ENCODE data around the gene ATP4B. TPM values are rescaled to one million over a fixed set of nuclear protein-coding genes. Genes with fewer than 3 reads are reported as not detected.

The ATP4B gene
- polyA plus RNA-seq, 3 donors, result 0.29 to 0.69 (median 0.40) TPM

DNA sequence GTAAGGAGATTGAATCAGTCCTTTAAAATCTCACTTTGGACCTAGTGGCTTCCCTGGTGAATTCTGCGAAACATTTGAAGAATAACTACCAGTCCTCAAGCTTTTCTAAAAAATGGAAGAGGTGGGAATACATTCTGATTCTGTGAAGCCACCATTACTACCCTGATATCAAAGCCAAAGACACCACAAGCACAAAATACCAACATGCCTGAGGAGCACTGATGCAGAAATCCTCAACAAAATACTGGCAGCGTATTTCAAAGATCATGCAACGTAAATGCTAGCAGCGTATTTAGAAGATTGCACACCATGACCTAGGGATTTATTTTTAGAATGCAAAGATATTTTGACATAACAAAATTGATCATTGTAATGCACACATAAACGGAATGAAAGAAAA, 14.4 kb downstream of the ATP4B start:
- DNase-seq (ENCODE audit: low read depth in 3 of 3, low spot score in 2 of 3), result peak in 1 of 3 donors; percentile 32

DNA sequence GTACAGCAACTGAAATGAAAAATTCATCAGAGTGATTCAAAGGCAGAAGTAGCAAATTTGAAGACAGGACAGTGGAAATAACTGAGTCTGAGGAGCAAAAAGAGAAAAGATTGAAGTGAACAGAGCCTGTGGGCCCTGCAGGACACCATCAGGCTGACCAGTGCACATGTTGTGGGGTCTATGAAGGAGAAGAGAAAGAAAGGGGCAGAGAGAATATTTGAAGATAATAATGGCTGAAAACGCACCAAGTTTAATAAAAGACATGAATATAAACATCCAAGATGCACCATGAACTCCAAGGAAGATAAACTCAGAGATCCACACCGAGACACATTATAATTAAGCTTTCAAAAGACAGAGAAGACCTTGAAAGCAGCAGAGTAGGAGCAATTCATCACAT, 15.4 kb downstream of the ATP4B start:
- no peak for DNase-seq (ENCODE audit: low read depth in 3 of 3, low spot score in 2 of 3)

DNA sequence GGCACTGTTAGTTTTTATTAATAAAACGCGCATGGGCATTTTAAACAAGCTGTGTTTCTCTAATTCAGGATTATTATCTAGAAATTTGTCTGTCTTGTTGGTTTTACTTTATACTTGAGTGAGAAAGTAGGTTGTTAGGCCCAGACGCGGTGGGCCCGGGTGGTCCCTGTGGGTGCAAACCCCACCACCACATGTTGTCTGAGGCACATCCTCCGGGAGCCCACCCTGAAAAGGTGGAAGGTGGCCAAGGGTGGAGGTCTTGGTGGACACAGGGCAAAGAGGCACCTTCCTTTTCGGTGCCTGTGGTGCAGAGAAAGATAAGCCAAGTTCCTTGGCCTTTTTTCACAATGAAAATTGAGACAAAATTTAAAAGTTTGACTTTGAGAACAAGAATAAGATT, 16.6 kb downstream of the ATP4B start:
- DNase-seq (ENCODE audit: low read depth in 3 of 3, low spot score in 2 of 3), result no peak

DNA sequence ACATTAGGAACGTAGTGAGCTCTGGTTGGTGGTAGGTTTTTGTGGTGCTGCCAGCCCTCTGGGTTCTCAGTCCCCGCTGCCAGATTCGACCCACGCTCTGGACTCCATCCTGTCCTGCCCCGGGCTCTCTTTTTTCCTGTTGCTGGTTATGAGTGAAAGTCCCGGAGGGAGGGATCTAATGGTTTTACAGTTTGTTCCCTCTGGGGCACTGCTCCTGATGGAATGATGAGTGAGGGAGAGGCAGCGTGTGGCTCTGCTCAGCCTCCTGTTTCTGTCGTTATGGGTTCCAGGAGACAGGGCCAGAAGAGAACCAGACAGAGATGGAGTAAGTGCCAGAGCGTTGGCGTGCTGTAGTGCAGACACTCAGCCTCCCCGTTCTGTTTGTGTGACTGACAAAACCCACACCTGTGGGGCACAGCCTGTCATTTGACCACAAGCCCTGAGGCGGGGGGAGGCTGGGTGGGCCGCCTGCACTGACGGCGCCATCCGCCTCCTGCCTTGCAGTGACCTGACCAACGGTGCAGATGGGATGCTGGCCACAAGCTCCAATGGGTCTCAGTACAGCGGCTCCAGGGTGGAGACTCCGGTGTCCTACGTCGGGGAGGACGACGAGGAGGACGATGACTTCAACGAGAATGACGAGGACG, 18.3 kb downstream of the ATP4B start:
- no peak for DNase-seq (ENCODE audit: low read depth in 3 of 3, low spot score in 2 of 3)

DNA sequence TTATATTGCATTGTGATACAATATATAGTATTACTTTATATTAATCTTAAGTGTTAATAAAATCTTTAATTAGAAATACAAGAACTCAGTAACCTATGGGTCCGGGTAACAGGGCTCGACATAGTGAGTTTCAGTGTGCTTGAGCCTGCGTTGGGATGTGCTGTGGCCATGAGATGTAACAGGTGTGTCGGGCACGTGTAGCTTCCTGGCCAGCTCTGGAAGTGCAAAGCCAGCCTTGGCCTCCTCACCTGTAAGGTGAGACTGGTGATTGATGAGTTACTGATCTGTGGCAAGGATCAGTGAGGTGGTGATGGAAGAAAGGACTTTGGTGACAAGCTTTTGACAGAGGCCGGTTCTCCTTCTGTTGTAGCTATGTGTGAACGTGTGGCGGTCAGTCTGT, 19.2 kb downstream of the ATP4B start:
- no peak for DNase-seq (ENCODE audit: low read depth in 3 of 3, low spot score in 2 of 3)

DNA sequence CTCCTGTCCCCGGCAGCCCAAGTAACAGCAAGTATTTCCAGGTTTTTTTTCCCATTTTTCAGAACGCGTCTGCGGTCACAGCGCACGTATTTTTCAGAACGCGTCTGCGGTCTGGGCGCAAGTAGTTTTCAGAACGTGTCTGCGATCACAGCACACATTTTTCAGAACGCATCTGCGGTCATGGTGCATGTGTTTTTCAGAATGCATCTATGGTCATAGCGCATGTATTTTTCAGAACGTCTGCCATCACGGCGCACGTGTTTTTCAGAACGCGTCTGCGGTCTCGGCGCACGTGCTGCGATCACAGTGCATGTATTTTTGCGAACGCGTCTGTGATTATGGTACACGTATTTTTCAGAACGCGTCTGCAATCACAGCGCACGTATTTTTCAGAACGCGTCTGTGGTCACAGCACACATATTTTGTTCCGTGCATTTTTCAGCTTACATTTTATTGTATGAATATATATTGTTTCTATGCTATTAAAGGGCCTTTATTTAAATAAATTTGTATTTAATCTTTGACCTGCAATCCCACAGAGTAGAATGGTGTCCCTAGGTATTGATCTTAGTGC, 19.7 kb downstream of the ATP4B start:
- DNase-seq (ENCODE audit: low read depth in 3 of 3, low spot score in 2 of 3), result no peak

DNA sequence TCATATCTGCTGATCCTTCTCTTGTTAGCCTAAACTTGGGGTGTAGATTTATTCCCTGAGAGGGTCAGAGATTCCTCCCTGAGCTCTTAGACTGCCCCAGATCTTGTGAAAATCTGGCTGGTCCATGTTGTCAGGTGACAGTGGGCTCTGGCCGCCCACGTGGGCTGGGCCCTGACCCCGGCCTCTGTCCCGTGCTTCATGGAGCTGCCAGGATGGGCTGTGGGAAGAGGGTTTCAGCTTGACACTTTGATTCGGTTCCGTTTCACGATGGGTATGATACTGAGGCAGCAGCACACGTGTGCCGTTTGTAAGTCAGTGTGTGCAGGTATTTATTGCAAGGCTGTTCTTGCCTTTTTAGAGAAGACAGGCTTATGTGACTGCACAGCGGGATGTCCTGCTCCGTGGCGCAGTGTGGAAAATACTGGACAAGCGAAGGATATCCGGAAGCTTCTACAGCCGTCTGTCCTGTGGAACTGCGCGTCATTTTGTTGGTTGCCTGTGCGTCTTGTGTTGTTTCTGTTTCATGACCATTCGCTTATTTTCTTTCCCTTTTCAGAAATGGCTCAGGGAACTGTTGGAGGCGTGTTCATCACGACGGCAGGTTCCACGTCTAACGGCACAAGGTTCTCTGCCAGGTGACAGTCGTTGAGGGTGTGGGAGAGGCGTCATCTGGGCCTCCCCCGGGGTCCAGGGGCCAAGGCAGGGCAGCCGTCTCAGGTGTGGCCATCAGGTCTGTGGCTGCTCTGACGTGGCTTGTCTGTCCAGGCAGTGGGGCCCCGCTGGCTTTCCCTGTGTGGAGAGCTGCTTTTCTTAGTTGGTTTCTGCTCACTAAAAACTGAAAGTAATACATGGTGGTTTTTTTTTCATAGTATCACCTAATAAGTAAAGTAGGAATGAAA, 20.5 kb downstream of the ATP4B start:
- no peak for DNase-seq (ENCODE audit: low read depth in 3 of 3, low spot score in 2 of 3)

DNA sequence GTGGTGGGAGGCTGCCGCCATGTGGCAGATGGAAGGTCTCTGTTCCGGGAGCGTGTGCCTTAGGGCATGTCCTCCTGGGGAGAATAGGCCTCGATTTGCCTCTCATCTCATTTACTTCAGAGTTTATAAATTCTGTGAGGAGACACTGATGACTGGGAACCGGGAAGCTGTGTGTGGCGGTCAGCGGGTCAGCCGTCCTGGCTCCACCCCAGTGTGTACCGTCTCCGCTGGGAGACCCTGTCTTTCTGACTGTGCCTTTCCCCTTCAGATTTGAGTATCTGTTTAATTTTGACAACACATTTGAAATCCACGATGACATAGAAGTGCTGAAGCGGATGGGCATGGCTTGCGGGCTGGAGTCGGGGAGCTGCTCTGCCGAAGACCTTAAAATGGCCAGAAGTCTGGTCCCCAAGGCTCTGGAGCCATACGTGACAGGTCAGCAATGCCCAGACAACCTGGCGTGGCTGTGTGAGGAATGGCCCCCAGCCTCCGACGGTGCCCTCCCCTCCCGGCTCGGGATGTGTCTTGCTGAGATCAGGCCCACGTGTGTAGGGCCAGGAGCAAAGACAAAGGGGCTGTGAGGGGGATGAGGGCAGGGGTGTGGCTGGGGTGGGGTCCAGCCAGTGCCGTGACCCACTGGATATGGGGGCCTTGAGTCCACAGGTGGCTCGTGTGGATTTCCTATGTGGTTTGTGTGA, 21.6 kb downstream of the ATP4B start:
- DNase-seq (ENCODE audit: low read depth in 3 of 3, low spot score in 2 of 3), result no peak

DNA sequence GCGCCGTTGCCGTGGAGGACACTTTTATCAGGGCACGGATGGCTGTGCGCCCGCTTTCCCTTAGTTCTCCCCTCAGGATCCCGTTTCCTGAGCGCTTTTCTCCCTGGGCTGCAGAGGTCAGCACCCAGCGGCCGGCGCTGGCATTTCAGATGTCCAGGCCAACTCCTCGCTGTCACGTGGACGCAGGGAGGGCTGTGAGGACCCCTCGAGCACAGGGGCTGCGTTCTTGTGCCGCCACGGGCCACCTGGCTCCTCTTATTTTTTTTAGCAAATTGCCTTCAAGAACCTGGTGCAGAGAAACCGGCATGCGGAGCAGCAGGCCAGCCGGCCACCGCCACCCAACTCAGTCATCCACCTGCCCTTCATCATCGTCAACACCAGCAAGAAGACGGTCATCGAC, 22.3 kb downstream of the ATP4B start:
- DNase-seq (ENCODE audit: low read depth in 3 of 3, low spot score in 2 of 3), result no peak

DNA sequence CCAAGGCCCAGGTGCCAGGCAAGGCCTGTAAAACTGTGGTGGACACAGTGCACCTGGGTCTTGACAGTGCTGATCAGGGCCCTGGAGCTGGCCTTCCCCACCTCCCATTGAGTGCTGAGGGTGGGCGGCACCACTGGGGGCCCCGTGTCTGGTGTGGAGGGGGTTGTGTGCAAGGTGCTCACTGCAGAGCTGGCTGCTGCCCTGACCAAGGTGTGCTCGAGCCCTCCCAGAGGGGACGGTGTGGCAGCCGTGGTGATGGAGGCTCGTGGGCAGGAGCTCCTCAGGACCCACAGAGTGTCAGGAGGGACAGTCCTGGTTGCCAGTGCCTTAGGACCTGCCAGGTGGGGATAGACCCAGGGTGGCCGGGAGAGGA, 23.0 kb downstream of the ATP4B start:
- DNase-seq (ENCODE audit: low read depth in 3 of 3, low spot score in 2 of 3), result no peak

DNA sequence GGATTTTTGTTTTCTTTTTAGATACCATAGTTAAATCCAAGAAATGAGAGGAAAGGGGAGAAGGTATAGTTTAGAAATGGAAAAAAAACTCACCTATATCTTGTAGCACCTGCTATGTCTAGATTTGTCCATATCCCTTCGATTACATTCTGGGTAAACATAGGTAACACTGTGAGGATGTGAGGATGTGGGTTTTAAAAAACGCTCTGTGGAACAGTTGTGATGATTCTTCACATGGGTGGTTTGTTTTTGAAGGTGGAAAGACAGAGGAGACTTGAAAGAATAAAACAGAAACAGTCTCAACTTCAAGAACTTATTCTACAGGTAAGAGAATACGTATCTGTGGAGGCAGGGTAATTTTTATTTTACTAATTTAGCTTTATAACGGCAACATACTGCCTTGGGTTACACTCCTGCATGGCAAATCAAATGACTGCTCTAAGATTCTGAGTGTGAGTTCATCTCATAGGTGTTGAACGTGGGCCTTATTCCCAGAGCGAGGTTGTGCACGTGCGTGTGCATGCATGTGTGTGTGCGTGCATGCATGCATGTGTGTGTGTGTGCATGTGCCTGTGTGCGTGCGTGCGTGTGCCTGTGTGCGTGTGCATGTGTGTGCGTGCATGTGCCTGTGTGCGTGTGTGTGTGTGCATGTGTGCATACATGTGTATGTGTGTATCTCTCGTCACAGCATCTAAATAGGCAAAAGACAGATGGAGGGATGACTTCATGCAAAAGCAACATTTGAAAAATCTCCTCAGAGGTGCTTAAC, 23.5 kb downstream of the ATP4B start:
- DNase-seq (ENCODE audit: low read depth in 3 of 3, low spot score in 2 of 3), result no peak

DNA sequence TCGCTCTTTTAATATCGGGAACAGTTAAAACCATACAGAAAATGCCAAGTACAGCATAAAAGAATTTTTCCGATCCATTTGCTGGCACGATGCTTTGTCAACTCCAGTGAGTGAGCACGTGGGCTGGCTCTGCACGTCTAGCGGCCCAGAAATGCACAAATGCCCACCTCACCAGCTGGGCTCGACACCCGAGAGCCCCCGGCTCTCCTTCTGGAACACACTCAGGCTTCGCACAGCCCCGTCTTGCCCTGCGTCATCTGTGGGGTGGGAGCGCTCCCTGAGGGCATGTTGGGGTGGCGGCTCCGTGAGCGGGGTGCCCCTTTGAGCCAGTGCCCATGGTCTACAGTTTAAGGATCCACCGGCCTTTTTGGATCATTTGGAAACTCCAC, 24.5 kb downstream of the ATP4B start:
- DNase-seq (ENCODE audit: low read depth in 3 of 3, low spot score in 2 of 3), result no peak

DNA sequence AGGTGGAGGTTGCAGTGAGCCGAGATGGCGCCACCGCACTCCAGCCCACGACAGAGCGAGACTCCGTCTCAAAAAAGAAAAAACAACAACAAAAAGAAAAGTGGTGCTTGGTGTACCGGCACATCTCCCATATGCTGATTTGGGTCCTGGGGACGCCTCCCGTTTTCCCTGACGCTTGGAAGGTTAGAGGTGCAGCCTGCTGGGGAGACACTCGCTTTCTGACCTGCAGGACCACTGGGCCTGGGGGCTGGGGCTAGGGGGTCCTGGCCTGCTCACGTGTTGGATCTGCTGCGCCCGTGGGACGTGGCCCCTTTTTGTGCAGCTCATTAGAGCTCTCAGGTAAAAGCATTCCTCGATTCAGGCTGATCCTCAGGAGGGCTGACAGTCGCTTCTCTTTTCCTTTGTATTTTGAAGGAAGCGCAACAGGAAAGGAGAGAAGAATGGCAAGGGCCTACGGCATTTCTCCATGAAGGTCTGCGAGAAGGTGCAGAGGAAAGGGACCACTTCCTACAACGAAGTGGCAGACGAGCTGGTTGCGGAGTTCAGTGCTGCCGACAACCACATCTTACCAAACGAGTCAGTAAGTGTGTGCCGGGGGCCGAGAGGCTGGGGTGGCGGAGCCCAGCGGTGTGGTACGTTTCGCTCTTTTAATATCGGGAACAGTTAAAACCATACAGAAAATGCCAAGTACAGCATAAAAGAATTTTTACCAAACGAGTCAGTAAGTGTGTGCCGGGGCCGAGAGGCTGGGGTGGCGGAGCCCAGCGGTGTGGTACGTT, 25.1 kb downstream of the ATP4B start:
- no peak for DNase-seq (ENCODE audit: low read depth in 3 of 3, low spot score in 2 of 3)

DNA sequence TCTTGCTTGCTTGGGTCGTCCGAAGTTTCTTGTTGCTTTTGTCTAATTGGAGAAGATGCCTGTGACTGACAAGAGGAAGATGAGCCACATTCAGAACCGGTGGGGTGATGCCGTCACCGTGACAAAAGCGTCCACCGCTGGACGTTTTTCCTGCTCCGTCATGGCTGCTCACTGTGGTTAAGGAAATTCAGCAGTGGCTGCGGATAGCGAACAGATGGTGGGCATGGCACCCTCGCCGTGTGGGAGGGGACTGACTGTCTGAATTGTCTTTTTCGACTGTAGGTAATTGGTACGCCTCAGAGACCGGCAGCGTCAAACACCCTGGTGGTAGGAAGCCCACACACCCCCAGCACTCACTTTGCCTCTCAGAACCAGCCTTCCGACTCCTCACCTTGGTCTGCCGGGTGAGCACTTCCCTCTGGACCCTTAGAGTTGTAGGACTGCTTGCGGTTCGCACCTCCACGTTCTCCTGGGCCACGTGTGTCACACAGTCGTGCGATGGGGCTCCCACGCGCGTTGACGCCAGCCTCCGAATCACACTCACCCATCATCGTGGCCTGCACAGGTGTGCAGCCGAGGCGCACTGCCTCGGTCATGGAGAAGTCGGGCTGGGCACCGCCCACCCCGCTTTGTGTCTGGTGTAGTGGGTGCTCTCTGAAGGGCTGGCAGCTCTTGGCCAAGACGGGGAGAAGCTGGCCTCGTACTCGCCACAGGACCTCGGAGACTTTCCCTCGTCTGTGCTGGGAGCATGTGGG, 26.5 kb downstream of the ATP4B start:
- no peak for DNase-seq (ENCODE audit: low read depth in 3 of 3, low spot score in 2 of 3)

DNA sequence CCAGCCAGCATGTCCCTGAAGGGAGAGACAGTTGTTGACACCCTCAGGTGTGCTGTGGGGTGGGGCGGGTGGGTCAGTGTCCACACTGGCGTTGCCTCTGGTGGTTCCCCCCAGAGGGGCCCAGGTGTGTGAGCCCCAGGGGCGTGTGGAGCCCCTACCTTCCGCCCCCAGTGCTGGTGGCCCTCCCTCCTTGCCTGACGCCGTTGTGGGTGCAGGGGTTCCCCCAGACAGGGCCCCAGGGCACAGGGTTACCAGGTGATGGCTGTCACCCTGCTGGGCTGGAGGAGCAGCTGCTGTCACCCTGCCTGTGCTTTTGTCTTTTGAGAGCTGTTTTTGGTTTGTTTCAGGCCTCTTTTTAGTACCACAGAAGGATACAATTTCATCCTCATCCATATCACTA, 27.2 kb downstream of the ATP4B start:
- no peak for DNase-seq (ENCODE audit: low read depth in 3 of 3, low spot score in 2 of 3)

DNA sequence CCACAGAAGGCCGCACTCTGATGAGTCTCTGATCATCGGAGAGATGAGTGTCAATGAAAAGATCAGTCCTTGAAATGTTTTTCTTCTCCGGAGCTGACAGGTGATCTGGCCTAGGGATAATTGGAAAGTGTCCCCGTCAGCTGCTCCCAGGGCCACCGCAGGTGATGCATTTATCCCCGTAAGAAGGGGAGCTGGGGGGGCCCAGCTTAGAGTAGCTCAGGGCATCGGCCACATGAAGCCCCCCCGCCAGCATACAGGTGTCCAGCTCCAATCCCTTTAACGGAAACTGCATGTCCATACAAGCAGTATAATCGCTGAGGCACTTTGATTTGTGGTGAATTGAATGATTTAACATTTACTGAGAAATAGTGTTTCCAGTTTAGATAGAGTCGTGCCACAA, 27.7 kb downstream of the ATP4B start:
- DNase-seq (ENCODE audit: low read depth in 3 of 3, low spot score in 2 of 3), result no peak

DNA sequence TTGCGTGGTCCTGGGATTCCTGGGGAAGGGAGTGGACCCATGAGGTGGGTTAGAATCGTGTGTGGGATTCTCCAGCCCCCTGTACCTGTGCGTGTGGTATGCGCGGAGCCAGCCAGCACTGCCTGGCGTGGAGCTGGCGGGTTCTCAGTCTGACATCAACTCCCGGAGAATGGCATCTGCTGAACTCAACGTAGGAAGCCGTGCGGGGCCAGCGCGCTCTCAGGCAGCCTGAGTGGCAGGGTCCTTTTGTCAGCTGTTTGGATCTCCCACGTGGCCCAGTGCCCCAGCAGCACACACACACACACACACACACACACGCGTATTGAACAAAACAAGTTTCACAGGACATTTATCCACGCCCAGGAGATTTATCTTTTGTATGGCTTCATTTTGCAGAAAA, 28.1 kb downstream of the ATP4B start:
- no peak for DNase-seq (ENCODE audit: low read depth in 3 of 3, low spot score in 2 of 3)

DNA sequence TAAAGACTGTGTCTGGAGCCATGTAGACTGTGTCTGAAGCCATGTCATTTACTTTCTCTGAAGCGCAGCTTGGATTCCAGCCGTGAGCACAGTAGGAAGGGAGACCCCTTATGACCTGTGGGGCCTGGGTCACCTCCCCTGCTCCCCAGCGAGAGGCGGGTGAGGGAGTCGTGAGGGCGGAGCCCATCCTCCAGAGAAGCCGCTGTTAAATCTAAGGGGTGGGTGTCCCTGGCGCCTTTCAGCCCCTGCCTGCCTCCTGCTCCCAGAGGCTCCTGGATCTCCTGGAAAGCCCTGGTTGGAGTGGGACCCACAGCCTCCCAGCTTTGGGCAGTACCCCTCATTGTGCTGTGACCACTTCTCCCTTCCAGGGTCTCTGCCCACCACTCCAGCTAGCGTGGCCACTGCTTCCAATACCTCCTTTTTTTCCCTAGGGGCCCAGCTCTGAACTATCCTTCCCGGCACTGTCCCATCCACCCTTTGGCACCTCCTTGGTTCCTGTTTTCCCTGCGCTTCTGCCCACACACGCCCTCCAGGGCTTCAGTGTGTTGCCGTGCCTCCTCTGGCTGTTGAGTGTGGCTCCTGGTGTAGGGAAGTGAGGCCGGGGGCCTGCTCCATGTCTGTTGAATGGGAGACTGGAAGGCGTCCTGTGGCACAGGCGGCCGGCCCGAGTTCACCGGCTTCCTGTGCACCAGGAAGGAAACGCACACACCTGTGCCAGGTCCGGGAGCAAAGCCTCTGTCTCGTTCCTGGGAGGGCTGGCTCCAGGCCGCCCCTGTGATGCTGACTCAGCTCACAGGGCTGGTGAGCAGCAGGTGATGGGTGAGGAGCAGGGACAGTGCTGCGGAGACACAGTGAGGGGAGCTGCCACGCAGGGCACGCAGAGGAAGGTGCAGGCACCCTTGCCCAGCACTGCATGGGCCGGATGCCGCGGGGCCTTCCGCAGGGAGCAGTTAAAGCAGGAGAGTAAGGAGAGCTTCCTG, 29.4 kb downstream of the ATP4B start:
- DNase-seq (ENCODE audit: low read depth in 3 of 3, low spot score in 2 of 3), result no peak

All from right renal cortex interstitium (tissue), 3 donors.